SKM-1 (cell line): Measurements from ENCODE around the gene SNRNP35.
"Not testable (repeated sequence)": the region's sequence is repeated elsewhere in the genome, so short reads cannot be mapped to it uniquely, and the experiment has no call there.

ENCODE experiments used
- DNase-seq: peaks from one replicate; lab custom pipeline; 2025; ENCODE audit not compliant: unreplicated experiment; lab: John Stamatoyannopoulos, UW

Gene SNRNP35

DNA sequence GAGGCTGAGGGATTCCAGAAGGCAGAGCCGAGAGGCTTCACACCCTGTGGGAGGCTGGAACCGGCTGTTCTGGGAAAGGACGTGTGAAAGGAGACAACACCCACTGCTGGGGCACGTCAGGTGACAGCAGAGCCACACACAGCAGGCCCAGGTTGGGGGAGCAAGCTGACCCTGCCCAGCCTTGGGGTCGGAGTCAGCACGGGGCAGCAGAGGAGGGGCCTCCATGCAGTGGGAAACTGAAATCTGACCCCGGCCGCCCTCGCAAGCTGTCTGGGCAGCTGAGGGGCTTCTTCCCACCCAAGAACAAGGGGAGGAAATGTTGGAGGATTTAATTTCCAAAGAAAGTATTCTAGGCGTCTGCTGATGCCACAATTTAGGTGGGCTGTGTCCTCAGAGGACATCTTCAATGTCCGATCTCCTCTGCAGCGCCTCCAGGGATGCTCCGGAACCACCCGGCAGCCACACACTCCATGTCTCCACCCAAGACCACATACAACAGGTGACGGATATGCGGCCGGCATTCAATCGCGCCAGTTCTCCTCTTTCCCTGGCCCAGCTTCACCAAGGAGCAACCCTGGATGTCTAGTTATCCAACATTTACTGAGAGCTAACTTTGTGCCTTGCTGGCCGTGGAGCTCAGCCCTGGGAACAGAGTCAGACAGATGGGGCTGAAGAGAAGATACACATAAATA lies 30.7 kb downstream of the SNRNP35 start:
- no peak for DNase-seq

DNA sequence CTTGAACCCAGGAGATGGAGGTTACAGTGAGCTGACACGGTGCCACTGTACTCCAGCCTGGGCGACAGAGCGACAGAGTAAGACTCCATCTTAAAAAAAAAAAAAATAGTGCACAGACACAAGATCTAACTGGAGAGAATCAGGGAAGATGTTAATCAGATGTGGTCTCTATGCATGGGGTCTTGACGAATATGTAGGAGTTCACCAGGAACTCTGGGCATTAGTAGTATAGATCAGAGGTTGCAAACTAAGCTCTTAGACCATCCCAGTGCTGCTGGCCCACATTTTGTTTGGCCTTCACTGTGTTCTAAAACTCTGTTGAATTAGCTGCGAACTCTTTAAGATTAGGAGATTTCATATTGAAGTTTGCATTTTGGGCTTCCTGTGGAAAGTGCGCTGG lies 31.6 kb downstream of the SNRNP35 start:
- DNase-seq = no peak

DNA sequence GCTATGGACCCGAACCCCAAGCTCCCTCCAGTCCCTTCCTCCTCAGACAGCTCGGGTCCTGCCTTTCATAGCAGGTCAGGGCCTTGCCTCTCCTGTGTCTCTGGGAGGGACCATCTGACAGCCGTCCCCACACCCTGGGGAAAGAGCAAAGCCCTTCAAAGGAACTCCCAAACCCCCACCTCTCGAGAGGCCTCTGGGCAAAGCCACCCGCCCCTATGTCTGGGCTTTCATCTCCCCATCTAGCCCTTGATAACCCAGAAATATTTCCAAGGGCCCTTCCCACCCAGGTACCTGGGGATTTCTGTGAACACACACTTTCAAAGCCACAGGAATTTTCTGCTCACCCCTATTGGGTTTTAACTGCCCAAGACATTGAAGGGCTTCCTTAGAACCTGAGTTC lies 32.1 kb downstream of the SNRNP35 start:
- DNase-seq = no peak

DNA sequence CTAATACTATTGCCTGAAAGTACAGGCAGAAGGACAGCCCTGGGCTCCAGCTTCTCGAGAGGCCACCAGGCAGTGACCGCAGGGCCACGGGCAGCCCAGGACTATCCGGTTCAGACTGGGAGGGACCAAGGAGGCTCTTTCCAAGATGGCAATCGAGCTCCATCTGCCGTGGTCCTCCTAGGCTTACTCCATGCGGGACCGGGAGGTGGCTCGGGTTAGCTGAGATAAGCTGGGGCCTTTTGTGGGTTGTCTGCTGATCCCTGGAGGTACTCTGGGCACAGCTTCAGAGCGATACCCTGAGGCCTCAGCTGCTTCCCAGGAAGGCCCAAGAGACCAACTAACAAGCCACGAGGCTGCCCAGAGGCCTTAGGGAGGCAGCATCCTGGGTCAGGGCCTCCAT lies 33.1 kb downstream of the SNRNP35 start:
- no peak for DNase-seq

DNA sequence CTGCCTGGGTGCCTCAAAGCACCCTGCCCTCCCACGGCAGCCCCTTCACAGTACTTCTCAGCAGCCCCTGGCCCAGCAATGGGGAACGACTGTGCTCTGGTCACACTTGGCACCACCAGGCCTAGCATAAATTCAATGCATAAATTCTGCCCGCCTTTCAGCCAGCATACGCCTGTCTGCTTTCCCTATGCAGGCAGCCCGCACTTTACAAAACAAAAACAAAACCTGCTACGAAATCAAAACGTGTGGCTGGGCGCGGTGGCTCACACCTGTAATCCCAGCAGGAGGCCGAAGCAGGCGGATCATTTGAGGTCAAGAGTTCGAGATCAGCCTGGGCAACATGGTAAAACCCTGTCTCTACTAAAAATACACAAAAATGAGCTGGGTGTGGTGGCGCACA lies 33.5 kb downstream of the SNRNP35 start:
- DNase-seq = no peak

DNA sequence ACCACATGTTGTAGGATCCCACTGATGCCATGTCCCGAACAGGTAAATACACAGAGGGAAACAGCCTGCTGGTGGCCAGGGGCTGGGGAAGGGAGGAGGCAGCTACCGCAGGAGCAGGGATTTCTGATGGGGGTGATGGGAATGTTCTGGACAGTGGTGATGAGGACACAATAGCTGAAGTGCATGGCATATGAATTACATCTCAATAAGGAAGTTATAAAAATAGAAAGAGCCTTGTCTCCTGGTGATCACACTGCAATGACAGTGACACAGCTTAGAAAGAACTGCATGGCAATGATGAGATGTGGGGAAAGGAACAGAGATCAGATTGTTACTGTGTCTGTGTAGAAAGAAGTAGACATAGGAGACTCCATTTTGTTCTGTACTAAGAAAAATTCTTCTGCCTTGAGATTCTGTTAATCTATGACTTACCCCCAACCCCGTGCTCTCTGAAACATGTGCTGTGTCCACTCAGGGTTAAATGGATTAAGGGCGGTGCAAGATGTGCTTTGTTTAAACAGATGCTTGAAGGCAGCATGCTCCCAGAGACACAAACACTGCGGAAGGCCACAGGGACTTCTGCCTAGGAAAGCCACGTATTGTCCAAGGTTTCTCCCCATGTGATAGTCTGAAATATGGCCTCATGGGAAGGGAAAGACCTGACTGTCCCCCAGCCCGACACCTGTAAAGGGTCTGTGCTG lies 34.5 kb downstream of the SNRNP35 start:
- DNase-seq = not testable (repeated sequence)

DNA sequence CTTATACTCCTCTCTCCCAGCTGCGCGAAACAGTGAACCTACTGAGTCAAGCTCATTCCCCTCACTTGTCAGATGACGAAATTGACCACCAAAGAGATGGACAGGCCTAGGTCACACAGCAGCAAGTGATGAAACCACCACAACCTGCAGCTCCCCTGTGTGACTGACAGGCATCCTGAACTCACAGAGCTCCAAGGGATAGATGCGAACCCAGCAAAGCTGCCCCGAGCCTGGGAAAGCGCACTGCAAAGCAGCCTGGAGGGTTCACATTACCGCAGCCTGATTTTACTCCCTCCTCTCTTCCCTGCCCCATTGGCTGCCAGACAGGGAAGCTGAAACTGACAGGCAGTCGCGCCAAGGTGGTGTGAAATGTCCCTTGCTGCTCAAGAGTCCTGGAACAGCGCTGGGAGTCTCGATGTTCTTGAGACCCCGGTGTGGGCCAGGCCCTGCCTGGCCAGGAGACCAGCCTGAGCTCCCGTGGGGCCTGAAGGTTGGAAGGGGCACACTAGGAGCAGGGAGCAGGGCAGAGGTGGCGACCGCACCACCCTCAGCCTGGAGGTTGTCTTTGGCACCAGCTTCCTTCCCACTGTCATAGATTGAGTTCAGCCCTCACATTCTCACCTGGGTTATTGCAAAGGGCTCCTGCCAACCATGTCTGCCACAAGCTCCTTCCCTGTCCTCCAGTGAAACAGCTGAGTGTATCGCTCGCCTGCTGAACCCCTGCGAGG lies 36.3 kb downstream of the SNRNP35 start:
- DNase-seq = no peak

DNA sequence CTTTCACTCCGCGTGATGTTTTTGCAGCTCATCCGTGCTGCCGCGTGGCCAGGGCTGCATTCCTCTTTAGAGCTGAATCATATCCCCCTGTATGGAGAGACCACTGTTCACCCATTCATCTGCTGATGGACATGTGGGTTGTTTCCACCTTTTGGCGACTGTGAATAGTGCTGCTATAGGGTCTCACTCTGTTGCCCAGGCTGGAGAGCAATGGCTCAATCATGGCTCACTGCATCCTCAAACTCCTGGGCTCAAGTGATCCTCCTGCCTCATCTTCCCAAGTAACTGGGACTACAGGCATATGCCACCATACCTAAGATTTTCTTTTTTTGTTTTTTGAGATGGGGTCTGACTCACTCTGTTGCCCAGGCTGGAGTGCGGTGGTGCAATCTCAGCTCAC lies 39.1 kb downstream of the SNRNP35 start:
- DNase-seq = no peak

DNA sequence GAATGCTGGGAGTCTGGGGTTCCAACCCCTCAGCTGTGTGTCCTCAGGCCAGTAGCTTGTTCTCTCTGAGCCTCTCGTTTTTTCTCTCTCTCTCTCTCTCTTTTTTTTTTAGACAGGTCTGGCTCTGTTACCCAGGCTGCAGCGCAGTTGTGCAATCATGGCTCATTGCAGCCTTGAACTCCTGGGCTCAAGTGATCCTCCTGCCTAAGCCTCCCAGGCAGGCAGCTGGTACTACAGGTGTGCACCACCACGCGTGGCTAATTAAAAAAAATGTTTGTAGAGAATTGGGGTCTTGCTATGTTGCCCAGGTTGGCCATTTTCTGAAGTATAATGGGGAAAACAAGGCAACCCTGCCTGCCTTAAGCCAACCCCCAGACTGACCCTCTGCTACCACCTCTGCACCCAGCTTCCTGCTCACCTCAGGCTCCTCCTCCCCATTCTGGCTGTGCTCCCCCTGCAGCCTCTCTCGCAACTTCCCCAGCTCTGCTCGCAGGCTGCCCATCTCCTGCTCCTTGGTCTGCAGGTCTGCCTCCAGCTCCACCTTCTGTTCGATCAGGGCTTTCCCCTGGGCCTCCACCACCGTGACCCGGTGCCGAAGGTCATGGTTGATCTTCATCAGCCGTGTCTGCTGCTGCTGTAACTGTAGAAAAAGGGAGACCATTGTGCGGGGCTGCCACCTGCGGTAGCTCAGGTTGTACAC lies 40.3 kb downstream of the SNRNP35 start:
- peak; percentile 1 for DNase-seq

DNA sequence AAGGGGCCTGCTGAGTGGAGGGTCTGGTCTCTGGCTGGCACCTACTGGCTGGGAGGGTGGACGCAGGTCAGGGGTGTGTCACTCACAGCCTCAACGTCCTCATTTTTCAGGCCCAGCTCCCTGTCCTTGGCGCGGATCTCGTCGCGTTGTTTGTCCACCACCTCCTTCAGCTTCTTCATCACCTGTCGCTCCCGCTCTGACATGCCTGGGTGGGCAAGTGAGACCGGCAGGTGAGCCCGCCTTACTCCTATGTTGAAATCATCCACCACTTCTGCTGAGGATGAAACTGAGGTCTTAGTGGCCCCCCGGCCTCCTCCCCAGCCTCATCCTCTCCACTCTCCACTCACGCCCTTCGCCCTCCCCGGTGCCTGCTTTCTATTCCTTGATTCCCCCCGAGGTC lies 41.4 kb downstream of the SNRNP35 start:
- no peak for DNase-seq

DNA sequence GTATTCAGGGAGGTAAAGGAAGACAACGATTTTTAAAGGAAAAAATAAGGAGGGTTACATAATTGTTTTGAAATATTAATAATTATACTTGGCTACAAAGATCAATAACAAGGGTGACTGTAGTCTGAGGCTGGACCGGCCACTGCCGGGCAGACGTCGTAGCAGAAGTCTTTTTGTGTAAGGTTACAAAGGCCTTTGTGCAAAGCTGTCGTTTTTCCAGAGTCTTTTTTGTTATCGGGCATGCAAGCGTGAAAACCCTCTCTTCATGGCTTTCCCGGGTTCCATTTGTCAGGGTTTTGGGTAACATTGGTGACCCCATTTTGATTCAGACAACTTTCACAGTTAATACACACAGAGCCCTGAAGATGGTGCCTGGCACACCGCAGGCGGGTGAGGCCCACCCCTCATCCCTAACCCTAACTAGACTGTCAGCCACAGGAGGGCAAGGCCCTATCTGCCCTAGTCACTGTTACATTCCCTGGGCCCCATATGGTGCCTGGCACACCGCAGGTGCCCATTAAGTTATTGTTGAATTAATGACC lies 44.3 kb downstream of the SNRNP35 start:
- no peak for DNase-seq

DNA sequence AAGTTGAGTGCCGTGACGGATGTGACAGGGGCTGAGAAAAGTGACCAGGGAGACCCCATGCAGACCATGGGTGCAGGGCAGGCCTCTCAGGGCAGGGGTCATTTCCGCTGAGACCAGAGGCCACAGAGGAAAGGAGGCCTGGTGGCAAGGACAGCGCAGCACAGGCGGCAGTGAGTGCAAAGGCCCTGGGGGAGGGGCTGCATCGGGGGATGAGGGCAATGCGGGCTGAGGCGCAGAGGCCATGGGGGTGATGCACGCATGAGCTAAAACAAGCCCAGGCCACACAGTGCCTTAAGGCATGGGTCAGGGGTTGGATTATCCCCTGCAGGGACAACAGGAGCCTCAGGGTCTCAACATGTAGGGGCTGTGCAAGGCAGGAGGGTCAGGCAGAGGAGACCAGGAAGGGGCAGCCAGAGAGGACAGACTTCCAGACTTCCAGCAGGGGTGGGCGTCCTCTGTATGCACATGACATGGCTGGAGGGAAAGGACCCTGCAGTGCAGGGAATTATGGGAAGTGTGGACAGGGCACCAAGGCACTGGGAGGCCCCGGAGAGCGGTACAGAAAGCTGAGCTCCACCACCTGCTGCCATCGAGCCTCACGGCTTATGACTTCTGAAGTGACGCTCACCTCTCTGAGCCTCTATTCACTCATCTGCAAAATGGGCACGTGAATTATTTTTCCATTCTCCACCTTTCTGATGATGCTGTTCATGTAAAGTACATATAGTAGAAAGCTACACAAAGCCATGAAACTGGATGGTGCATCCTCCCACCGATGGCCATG lies 48.3 kb downstream of the SNRNP35 start:
- no peak for DNase-seq

DNA sequence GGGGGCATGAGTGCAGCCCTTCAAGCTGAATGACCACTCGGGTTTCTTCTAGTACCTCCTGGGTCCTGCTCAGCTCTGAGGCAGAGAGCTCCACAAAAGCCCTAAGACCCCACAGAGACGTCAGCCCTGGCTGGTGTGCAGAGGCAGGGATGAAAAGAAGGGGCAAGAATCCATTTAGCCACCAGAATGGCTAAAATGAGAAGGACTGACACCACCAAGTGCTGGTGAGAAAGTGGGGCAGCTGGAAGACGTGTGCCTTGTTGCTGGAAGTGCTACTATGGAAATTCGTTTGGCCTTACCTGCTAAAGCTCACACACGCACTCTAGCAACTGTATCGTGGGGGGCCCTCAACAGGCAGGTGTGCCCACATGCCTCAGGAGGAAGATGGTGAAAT lies 48.9 kb downstream of the SNRNP35 start:
- DNase-seq = no peak

DNA sequence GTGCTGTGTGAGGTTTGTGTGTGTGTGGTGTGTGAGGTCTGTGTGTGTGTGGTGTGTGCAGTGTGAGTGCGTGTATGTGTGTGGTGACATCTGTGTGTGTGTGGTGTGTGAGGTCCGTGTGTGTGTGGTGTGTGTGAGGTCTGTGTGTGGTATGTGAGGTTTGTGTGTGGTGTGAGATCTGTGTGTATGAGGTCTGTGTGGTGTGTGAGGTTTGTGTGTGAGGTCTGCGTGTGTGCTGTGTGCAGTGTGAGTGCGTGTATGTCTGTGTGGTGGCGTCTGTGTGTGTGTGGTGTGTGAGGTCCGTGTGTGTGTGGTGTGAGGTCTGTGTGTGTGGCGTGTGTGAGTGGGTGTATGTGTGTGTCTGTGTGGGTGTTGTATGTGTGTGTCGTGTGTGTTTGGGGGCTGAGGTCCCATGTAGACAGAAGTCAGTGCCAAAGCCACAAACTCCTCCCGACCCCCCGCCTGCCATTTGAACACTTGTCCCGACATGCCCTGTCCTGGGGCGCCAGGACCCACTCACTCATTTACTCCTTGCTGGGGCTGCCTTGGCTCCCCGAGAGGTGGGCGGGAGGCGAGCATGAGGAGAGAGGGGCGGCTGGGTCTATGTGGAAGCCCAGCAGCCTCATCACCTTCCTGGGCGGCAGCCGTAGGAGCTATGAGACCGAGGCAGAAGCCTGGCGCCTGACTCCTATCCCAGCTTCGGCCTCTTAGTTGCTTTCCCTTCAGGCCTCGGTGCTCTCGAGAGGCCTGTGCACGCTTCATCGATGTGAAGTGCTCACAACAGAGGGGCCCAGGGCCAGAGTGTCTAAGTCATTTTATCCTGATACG lies 55.1 kb downstream of the SNRNP35 start:
- DNase-seq = no peak

DNA sequence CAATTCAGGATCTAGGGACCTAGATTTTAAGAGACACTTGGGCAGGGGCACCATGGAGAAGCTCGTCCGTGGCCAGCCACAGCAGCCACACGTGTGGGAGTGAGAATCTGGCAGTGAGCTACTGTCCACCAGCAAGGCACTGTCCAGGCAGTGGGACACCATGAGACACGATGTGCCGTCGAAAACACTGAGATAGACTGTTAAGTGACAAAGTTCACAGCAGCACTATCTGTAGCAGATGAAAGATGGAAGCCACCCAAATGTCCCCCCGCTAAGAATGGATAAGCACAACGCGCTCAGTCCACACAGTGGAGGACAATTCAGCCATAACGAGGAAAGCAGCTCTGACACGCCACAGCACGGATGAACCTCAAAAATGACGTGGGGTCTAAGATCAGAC lies 55.9 kb downstream of the SNRNP35 start:
- no peak for DNase-seq

DNA sequence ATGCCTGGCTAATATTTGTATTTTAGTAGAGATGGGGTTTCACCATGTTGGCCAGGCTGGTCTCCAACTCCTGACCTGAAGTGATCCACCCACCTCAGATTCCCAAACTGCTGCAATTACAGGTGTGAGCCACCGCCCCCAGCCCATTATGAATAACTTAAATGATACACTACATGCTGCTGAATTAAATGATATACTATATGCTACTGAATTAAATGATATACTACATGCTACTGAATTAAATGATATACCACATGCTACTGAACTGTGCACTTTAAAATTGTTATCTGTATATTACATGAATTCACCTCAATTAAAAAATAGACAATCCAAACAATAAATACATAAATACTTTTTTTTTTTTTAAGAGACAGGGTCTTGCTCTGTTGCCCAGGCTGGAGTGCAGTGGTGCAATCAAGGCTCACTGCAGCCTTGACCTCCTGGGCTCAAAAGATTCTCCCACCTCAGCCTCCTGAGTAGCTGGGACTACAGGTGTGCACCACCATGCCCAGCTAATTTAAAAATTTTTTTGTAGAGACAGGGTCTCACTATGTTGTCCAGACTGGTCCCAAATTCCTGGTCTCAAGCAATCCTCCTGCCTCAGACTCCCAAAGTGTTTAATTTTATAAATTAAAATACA lies 56.8 kb downstream of the SNRNP35 start:
- not testable (repeated sequence) for DNase-seq

DNA sequence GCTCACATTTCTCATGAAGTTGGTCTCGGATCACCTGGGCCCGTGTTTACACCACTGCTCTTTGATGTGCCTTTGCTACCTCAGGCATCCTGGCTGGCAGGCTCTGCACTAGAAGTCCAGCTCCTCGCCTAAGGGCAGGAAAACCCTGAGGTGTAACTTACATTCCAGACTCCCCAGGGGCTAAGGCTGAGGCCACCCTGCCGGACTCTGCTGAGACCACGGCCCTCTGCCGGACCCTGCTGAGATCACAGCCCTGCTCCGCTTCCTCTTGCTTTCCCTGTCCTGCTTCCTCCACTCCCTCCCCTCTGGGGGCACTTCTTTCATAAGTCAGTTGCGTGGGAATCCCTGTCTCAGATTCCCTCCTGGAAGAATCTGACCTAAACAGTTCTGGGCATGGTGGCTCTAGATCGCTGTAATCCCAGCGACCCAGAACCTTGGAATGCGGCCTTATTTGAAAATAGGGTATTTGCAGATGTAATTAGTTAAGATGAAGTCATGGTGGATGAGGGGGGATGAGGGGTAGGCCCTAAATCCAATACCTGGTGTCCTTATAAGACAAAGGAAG lies 58.4 kb downstream of the SNRNP35 start:
- DNase-seq = no peak
